WERI-Rb-1 (cell line): ENCODE data around the gene CPA2.

Experiments used
- DNase-seq: peaks from one replicate; pipeline ENCODE4 v3.0.0-alpha.2; 2020
- H3K27ac ChIP-seq: fragments of 250-450 bp; sonication (Bioruptor Pico); 2 replicates; pipeline ENCODE4 v1.5.1; 2020; ENCODE audit warnings: mild to moderate bottlenecking, moderate library complexity
- H3K27me3 ChIP-seq: fragments of 250-450 bp; sonication (Bioruptor Pico); 2 replicates; pipeline ENCODE4 v1.5.1; 2021; ENCODE audit warnings: mild to moderate bottlenecking, low read depth, moderate library complexity; ENCODE audit not compliant: insufficient read depth, severe bottlenecking
- H3K36me3 ChIP-seq: fragments of 250-450 bp; sonication (Bioruptor Pico); 2 replicates; pipeline ENCODE4 v1.5.1; 2020; ENCODE audit warnings: mild to moderate bottlenecking, moderate library complexity
- H3K4me3 ChIP-seq: 2 replicates; pipeline ENCODE4 v1.5.1; 2011; ENCODE audit warnings: low read depth, mild to moderate bottlenecking, control low read depth, low read length
- H3K9me3 ChIP-seq: fragments of 250-450 bp; sonication (Bioruptor Pico); 2 replicates; pipeline ENCODE4 v1.5.1; 2021; ENCODE audit warnings: mild to moderate bottlenecking, moderate library complexity; ENCODE audit not compliant: severe bottlenecking
- TF ChIP-seq, protein P1 (sequence below): IDR thresholded peaks from 2 replicates; pipeline ENCODE4 v1.5.1; 2011; ENCODE audit warnings: low read depth, mild to moderate bottlenecking, control low read depth, inconsistent platforms, low read length

Gene CPA2

DNA sequence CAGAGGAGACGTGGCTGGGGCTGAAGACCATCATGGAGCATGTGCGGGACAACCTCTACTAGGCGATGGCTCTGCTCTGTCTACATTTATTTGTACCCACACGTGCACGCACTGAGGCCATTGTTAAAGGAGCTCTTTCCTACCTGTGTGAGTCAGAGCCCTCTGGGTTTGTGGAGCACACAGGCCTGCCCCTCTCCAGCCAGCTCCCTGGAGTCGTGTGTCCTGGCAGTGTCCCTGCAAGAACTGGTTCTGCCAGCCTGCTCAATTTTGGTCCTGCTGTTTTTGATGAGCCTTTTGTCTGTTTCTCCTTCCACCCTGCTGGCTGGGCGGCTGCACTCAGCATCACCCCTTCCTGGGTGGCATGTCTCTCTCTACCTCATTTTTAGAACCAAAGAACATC is 56.0 kb downstream of the CPA2 start:
- Histone ChIP-seq H3K36me3 (no peaks in the 10 kb centered on the region), H3K9me3 (no peaks in the 10 kb centered on the region), H3K27ac (no peak overlapping the region), H3K4me3 (no peak overlapping the region), H3K27me3 (no peaks in the 10 kb centered on the region)
- DNase-seq: no peak
- TF ChIP-seq, protein P1, sequence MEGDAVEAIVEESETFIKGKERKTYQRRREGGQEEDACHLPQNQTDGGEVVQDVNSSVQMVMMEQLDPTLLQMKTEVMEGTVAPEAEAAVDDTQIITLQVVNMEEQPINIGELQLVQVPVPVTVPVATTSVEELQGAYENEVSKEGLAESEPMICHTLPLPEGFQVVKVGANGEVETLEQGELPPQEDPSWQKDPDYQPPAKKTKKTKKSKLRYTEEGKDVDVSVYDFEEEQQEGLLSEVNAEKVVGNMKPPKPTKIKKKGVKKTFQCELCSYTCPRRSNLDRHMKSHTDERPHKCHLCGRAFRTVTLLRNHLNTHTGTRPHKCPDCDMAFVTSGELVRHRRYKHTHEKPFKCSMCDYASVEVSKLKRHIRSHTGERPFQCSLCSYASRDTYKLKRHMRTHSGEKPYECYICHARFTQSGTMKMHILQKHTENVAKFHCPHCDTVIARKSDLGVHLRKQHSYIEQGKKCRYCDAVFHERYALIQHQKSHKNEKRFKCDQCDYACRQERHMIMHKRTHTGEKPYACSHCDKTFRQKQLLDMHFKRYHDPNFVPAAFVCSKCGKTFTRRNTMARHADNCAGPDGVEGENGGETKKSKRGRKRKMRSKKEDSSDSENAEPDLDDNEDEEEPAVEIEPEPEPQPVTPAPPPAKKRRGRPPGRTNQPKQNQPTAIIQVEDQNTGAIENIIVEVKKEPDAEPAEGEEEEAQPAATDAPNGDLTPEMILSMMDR: no peak

DNA sequence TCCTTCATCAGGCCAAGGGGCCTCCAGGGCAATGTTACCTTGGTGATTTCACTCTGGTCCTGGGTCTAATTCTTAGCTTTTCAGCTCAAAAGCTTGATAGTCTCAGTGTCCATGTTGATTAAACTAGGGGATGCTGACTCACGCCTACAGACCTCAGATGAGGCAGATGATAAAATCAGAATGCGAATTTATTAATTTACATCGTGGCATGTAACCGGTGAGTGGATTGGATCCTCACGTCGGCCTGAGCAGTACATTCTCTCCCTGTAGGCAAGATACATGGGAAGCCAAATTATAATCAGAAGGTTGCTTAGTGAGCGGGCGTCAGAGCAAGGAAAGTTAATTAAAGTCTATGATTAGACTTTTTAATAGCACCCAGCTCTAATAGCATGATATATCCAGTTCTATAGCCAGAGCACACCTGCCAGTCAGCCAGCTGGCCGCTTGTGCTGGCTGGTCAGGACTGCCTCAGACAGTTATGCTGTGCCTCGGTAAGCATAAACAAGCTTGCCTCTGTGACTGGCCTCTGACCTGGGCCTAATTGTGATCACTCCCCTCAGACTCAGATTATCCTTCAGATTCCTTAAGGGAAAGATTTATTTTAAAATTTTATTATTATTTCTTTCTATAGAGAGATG is 57.8 kb downstream of the CPA2 start:
- no peak overlapping the region for H3K27ac ChIP-seq
- TF ChIP-seq, protein P1: no peak
- no peak overlapping the region for H3K4me3 ChIP-seq
- no peak for DNase-seq
- H3K27me3 ChIP-seq: no peaks in the 10 kb centered on the region
- H3K9me3 ChIP-seq: no peaks in the 10 kb centered on the region
- H3K36me3 ChIP-seq: no peaks in the 10 kb centered on the region

DNA sequence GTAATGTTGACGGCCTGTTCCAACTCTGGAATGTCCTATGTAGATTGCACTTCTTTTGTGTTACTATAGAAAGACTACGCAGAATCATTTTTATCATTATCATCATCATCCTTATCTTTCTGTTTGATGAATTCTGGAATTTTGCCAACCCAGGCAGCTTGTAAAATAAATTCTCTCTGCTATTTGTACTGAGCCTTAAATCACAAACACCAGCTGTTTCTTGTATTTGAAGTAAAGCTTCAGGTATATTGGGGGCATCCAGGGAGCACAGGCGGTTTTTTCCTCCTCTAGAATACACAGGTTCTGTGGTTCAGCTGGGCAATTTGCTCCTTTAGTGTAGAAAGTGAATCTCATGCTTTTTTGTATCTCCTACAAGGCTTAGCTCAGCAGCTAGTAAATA is 63.0 kb downstream of the CPA2 start:
- H3K27me3 ChIP-seq: no peaks in the 10 kb centered on the region
- no peaks in the 10 kb centered on the region for H3K9me3 ChIP-seq
- no peak overlapping the region for H3K27ac ChIP-seq
- no peak for DNase-seq
- TF ChIP-seq, protein P1: no peak
- no peaks in the 10 kb centered on the region for H3K36me3 ChIP-seq
- no peak overlapping the region for H3K4me3 ChIP-seq

DNA sequence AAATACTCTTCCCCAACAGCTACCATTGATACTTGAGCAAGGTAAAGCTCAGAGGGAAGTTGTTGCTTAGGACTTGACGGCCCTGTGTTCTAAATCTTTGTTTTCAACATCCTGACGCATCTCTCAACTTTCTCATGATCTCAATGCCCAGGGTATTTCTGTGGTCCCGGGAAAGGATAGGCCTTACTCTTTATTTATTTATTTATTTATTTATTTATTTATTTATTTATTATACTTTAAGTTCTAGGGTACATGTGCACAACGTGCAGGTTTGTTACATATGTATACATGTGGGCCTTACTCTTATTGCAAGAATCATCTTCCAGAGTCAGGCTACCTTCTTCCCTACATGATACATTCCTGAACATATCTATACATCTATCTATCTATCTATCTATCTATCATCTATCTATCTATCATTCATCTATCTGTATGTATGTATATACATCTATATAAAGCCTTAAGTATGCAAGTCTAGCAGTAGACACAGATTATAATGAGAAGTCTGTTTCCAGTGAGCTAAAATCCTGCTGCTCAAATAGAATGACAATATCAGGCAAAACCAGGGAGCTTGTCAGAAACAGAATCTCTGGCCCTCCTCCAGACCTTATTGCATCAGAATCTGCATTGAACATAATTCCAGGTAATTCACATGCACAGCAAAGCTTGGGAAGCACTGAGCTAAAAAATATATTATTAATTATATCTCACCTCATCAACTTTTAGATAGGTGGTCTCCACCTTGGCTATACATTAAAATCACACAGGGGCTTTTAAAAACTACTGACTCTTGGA is 65.8 kb downstream of the CPA2 start:
- H3K4me3 ChIP-seq: no peak overlapping the region
- no peak for DNase-seq
- TF ChIP-seq, protein P1: no peak

DNA sequence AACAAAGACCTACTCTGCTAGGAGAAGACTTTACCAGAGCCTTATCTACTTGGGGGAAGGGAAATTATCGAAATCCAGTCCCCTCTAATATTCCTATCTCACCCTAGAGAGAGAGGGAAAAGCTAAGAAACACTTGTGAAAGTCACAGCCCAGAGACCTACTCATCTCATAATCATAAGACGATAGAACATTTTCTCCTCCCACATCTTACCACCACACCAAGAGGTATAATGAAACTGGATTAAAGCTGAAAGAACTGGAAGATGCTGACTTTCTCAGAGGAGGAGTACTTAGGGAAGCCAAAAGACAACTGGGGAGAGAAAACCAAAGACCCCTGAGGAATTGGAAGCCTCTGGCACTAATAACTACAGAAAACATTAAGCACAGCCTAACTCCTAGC is 67.2 kb downstream of the CPA2 start:
- no peaks in the 10 kb centered on the region for H3K27me3 ChIP-seq
- H3K36me3 ChIP-seq: no peaks in the 10 kb centered on the region
- no peak overlapping the region for H3K27ac ChIP-seq
- no peak overlapping the region for H3K4me3 ChIP-seq
- TF ChIP-seq, protein P1: no peak
- DNase-seq: no peak
- H3K9me3 ChIP-seq: no peaks in the 10 kb centered on the region

More for the DNA sequence above, 65.8 kb downstream of the CPA2 start:
- Histone ChIP-seq H3K9me3 (no peaks in the 10 kb centered on the region), H3K27ac (no peak overlapping the region), H3K27me3 (no peaks in the 10 kb centered on the region), H3K36me3 (no peaks in the 10 kb centered on the region)
